DMS114 treated with DMSO at 0.1 percent for 48 hours (cell line): Measurements from ENCODE around the gene RGS8.

ENCODE experiments used
- DNase-seq: peaks from one replicate; lab custom pipeline; 2025; ENCODE audit not compliant: unreplicated experiment; lab: John Stamatoyannopoulos, UW

RGS8 gene

GRCh38 chr1:182672487-182672836 is 11.9 kb downstream of the RGS8 start:
- no peak for DNase-seq

GRCh38 chr1:182671750-182672486 is 12.5 kb downstream of the RGS8 start:
- no peak for DNase-seq

DNA sequence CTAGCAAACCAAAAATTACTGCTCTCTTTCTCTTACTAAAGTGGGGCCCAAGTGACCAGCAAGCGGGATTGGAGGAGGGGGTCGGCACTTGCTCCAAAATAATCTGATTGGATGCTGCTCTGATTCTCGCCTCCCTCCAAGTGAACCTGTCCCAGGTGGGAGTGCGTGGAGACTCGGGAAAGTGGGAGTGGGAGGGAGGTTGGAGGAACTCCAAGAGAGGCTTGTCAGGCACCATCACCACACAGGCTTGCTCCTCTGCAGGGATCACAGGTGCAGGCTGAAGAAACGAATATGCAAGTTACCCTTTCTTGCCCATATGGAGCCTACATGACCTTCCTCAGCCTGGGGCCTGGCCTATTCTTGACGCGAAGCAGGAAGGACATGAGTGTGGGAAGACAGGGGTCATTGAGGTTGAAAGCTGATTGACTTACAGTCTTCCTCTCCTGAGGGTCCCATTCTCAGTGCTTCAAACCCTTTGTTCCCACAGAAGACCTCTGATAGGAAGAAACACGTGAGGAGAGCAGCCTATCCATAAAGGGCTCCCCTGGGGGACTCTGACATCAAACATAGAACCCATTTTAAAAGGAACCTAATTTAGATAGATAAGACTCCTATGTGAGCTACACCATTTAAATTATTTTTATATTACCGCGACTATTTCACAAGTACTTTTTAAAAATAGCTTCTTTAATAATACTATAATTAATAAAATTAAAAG is 14.2 kb downstream of the RGS8 start:
- DNase-seq, result no peak

DNA sequence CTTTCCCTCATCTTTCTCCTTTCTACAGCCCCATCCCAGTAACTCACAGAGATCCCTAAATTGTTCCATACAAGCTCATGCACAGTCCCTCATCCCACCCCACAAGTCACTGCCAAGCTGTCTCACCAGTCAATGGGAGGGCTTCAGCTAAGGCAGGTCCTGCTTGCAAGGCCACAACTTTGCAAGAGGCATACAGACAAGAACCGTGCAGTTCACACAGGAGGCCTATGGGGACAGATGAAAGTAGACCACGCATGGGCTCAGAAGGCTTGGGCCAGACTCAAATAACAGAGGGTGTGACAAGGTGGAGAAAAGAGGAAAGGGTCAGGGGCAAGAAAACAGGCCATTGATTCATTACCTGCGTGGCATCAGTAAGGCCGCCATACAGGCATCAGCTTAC is 15.1 kb downstream of the RGS8 start:
- DNase-seq, result no peak

DNA sequence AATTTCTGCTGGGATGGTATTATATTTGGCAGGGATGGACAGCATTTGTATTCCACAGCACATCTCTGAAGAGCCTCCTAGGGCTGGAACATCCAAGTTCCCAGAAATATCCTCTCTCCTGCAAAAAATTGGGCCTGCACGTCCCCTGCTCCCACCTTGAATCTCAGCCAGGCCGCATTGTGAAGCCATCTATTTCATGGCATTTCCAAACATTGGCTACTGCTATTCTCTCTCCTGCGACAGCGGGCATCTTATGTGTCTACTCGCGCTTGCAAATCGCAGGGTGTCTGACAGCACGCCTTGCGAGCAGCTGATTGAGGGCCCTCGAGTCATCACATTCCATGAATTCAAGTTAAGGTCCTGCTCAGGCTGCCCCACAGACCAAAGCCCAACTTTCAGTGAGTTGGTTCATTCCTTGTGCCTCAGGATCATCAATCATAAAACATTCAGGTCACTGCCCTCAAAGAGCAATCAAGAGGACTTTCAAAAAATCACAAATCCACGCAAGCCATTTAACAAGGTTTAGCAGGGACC is 15.8 kb downstream of the RGS8 start:
- no peak for DNase-seq

GRCh38 chr1:182667848-182668505 is 16.4 kb downstream of the RGS8 start:
- no peak for DNase-seq

DNA sequence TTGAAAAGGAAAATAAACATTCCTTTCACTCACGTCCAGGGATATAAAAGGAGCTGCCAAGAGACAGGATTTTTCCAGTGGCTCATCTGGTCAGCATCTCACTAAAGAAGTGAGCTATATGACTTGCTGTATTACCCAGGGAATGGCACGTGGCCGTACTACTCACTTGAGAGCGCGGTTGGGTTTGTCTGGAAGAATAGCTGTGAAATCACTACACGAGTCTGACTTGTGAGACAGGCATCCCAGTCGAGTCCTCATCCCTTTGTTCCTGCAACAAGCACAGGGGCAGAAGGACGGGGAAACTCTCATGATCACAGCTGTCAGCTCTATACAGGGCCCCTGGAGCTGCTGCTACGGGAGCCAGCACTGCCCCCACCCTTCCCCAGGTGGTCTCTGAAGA is 17.7 kb downstream of the RGS8 start:
- no peak for DNase-seq

GRCh38 chr1:182664296-182664695 is 20.1 kb downstream of the RGS8 start:
- no peak for DNase-seq

DNA sequence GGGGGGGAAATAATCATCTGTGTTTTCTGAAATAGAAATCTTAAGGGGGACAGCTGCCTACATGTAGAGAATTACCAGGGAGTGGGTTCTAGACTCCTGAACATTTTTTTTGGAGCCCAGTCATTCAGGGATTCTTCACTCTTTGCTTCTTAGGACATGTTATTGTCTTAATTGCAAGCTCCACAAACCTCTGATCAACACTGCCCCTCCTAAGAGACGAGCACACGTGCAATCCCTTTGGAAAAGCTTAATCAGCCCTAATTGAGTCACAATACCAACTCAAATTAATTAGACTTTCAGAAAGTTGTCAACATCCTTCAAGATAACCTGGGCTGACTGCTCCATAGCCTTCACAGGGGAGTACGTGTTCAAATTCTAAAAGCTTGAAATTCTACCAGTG is 21.4 kb downstream of the RGS8 start:
- DNase-seq, result no peak

GRCh38 chr1:182662121-182662890 is 22.1 kb downstream of the RGS8 start:
- DNase-seq, result no peak

DNA sequence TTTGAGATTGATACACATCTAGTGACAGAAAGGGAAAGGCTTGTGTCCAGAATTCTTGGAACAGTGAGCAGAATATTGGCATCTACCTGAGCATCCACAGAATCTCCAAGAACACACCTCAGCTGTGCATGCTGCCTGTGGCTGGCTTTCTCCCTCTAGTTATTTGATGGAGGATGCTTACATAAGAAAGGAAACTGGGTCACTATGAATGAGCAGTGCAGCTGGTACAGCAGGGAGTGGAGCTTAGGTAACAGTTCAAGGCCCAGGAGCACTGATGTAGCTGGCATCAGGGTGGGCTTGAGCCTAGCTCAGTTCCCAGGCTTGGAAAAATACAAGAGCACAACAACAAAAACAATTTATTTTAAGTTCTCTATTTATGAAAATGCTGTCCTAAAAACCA is 26.3 kb downstream of the RGS8 start:
- no peak for DNase-seq

- no peak for DNase-seq
Observed at GRCh38 chr1:182656842-182657397, 27.5 kb downstream of the RGS8 start.

DNA sequence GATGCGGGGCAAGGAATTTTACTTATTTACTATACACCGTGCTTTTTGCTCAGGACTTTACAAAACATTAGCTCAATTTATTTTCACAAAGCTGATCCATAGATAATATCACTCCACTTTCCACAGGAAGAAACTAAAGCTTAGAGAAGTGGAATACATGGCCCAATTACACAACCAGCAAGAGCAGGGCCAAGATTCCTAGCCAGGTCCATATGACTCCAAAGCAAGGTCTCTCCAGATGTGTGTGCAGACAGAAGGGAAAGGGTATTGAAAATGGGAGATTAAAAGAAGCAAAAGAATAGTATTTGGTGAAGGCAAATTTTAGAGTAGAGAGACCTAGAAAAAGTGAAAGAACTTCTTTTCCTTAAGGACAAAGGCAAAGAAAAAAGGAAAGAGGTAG is 30.4 kb downstream of the RGS8 start:
- no peak for DNase-seq

DNA sequence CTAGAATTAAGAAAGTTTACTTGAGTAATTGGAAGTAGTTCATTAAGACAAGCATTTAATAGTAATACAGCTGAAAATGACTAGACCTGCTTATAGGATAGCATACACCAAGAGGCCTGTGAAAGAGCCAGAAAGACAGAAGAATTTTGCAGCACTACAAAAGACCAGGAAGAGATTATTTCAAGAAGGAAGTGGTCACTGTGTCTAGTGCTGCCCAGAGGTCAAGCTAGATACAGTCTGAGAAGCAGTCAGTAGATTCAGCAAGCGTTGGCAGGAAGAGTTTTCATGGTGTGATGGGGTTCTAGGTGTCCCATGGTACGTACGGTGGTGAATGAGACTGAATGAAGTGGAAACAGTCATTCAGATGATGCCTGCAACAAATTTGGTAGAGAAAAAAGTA is 31.5 kb downstream of the RGS8 start:
- no peak for DNase-seq

DNA sequence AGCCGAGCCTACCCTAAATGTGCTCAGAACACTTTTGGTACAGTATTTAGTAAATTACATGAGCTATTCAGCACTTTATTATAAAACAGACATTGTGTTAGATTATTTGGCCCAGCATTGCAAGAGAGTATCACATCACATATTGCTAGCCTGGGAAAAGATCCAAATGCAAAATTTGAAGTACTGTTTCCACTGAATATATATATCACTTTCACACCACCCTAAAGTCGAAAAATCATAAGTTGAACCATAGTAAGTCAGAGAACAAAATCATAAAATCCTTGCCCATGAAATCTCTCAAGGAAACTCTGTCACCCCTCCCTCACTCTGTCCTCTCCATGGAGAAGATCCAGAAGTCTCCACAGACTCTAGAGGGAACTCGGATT is 33.1 kb downstream of the RGS8 start:
- DNase-seq, result no peak

GRCh38 chr1:182650678-182651338 is 33.6 kb downstream of the RGS8 start:
- DNase-seq, result no peak

DNA sequence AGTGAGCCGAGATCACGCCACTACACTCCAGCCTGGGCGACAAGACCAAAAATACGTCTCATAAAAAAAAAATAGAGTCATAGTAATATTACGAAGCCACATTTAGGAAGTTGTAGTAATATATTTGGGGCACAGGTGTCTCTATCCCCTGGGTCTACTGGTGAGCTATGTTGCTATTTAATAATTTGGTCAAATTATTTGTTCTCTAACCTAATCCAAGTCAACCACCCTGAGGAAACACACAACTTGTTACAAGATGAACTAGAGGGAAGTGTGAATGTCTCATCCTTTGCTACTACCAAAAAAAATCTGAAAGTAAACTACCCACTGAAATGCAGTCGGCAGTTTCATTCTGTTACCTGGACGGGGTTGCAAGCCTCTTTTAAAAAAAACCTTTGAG is 35.3 kb downstream of the RGS8 start:
- DNase-seq, result no peak

GRCh38 chr1:182646739-182647138 is 37.6 kb downstream of the RGS8 start:
- DNase-seq, result no peak

- DNase-seq, result no peak
Observed at GRCh38 chr1:182644886-182645285, 39.5 kb downstream of the RGS8 start.

DNA sequence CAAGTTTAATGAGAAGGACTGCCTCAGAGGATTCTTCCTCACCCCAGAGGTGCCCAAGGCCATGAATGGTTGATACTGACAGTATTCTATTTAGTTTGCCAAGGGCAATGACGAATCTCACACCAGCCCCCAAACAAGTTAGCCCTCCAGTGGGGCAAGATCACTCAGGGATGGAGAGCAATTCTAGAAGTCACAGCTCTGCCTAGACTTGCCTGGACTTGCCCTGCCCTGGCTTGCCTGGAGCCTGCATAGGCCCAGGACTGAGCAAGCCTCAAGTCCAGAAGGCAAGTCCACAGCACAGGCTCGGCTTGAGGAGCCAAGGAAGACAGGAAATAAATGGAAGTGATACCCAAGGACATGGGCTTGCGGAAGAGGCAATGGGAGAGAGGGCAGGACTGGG is 40.7 kb downstream of the RGS8 start:
- DNase-seq, result no peak

DNA sequence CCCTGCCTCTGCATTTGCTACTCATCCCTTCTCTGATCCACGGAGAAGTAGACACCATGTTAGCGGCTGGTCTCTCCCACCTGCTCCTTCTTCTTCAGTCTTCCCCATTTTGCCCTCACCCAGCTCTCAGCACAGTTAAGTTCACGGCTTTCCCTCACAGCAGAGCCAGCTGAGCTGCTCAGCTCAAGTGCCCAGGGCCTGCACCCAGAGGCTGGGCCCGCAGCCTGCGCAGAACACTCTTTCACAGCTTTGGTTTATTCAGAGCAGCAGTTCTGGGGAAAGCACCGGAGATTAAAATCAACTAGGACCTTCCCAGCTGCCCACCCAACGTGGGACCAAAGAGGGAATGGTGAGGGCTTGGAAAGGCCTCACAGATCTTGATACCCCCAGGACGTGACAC is 41.9 kb downstream of the RGS8 start:
- no peak for DNase-seq
